Smooth muscle cell of the umbilical artery (primary cell): ENCODE data around the gene ASB9. TPM values are rescaled to one million over a fixed set of nuclear protein-coding genes. Genes with fewer than 3 reads are reported as not detected.

ENCODE experiments used
- total RNA-seq: library from RNA; depleted of rRNA; stranded (reverse); fragments of >200 nt; gene quantifications from 2 replicates; pipeline ENCODE4 v1.2.3, GENCODE V29; 2014

ASB9 gene
- total RNA-seq: 1.2 TPM in 2 replicates

DNA sequence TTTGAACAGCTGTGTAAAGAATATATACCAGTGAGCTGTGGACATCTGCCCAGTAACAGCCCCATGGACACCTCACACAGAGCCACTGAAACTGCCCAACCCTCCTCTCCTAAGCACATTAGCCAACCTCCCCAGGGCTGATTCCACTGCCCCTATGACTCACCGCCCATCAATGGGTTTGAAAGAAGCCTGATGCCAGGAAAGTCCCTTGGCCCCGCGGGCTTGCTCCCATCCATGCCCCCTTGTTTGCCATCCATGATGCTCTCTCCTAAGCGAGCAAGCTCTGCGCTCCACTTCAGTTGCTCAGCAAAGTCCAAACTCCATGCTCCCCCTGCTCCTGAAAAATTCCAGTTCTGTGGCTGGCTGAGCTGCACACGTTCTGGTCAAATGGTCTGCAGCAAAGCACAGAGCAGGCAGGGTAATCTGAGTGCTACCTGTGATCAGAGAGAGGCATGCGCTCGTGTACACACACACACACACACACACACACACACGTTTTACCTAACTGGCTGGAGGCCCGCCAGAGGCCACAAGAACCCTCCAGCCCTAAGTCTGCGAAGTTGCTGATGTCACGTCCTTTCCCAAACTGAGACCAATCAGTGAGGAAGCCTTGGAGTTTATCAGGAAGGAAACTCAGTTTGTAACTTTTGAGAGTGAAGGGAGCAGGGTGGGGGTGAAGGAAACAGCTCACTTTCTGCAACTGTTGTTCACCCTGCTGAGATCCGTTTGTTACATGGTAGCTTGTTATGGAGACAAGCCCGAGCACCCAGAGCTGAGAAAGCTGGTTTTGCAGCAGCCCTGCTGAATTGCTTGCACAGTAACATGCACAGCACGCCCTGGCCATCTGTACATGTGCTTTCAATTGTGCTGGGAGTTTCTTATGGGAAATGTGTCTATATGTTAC is at the start of gene ASB9:
Gene ASB9 (minus strand): TSS at position 466 of the 904 bp plus-strand sequence. CDS start 209 bp downstream, at position 257.

GRCh38 chrX:15315509-15315908 is 45.6 kb upstream of the ASB9 start, which contains the start of gene ASB11:
TSS of gene ASB11 (minus strand) at chrX:15315640. CDS start at chrX:15315605, 35 bp downstream.

Other genes starting within 250 kb of the ASB9 start
- gene ASB11, start 45.6 kb upstream of the ASB9 start, total RNA-seq: not detected in 2 replicates
- 9.5 and 10.5 TPM in 2 replicates for gene PIGA, start 65.4 kb upstream of the ASB9 start, total RNA-seq
- gene VEGFD, start 114.3 kb upstream of the ASB9 start, total RNA-seq: 0.09 and 0.30 TPM in 2 replicates
- 9.5 and 13.7 TPM in 2 replicates for gene PIR, start 223.2 kb upstream of the ASB9 start, total RNA-seq
- gene BMX, start 230.7 kb upstream of the ASB9 start, total RNA-seq: 0.23 and 0.30 TPM in 2 replicates